ENCODE measurements around the gene CASQ2. TPM values are rescaled to one million over a fixed set of nuclear protein-coding genes. Genes with fewer than 3 reads are reported as not detected.

The CASQ2 gene
- total and polyA plus RNA-seq, 2 of the 13 experiments (the other 11 are each of a cell fraction or from before 2014, with no cell fraction given) = not detected

- no peak for DNase-seq (ENCODE audit: low spot score)
- peaks cover 47% of the 10 kb centered on the region for H3K4me1 ChIP-seq (ENCODE audit: insufficient read depth, low read length)
- no peak overlapping the region for H2AFZ ChIP-seq (ENCODE audit: low read length)
- TF ChIP-seq TBX2 (CRISPR knock-in tag; IDR thresholded peaks at IDR 0.05; ENCODE audit: borderline replicate concordance) (no peak), PHF5A (CRISPR knock-in tag; IDR thresholded peaks at IDR 0.05; ENCODE audit: low read depth, unreplicated experiment) (no peak), SNAI1 (CRISPR knock-in tag; IDR thresholded peaks at IDR 0.05; ENCODE audit: borderline replicate concordance) (no peak), TOE1 (CRISPR knock-in tag; IDR thresholded peaks at IDR 0.05) (no peak), ZNF772 (CRISPR knock-in tag; IDR thresholded peaks at IDR 0.05) (no peak), ZNF17 (CRISPR knock-in tag; IDR thresholded peaks at IDR 0.05) (no peak), POGK (CRISPR knock-in tag; conservative IDR thresholded peaks at IDR 0.05) (no peak), NFE2 (CRISPR knock-in tag; IDR thresholded peaks at IDR 0.05) (no peak), FOSL1 (CRISPR knock-in tag; IDR thresholded peaks at IDR 0.05; ENCODE audit: borderline replicate concordance) (no peak)
- TF ChIP-seq, protein P1, sequence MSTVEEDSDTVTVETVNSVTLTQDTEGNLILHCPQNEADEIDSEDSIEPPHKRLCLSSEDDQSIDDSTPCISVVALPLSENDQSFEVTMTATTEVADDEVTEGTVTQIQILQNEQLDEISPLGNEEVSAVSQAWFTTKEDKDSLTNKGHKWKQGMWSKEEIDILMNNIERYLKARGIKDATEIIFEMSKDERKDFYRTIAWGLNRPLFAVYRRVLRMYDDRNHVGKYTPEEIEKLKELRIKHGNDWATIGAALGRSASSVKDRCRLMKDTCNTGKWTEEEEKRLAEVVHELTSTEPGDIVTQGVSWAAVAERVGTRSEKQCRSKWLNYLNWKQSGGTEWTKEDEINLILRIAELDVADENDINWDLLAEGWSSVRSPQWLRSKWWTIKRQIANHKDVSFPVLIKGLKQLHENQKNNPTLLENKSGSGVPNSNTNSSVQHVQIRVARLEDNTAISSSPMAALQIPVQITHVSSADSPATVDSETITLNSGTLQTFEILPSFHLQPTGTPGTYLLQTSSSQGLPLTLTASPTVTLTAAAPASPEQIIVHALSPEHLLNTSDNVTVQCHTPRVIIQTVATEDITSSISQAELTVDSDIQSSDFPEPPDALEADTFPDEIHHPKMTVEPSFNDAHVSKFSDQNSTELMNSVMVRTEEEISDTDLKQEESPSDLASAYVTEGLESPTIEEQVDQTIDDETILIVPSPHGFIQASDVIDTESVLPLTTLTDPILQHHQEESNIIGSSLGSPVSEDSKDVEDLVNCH (CRISPR knock-in tag; IDR thresholded peaks at IDR 0.05) = no peak
- TF ChIP-seq, protein P2, sequence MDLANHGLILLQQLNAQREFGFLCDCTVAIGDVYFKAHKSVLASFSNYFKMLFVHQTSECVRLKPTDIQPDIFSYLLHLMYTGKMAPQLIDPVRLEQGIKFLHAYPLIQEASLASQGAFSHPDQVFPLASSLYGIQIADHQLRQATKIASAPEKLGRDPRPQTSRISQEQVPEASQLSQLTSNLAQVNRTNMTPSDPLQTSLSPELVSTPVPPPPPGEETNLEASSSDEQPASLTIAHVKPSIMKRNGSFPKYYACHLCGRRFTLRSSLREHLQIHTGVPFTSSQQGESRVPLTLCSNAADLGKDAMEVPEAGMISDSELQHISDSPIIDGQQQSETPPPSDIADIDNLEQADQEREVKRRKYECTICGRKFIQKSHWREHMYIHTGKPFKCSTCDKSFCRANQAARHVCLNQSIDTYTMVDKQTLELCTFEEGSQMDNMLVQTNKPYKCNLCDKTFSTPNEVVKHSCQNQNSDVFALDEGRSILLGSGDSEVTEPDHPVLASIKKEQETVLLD (CRISPR knock-in tag; IDR thresholded peaks at IDR 0.05; ENCODE audit: low read depth) = no peak
- H3K27me3 ChIP-seq (ENCODE audit: control insufficient read depth in 1 of 2, insufficient read depth in 2 of 2, low read length in 2 of 2) = no peaks in the 10 kb centered on the region
- no peak for FAIRE-seq
- intact Hi-C loops (cut with micrococcal nuclease; ENCODE audit: unreplicated experiment) = no loop called here
- no peaks in the 10 kb centered on the region for H3K9me3 ChIP-seq (ENCODE audit: low read length)
- H3K27ac ChIP-seq (ENCODE audit: extremely low read length, insufficient read depth, low read length) = no peak overlapping the region
- no peaks in the 10 kb centered on the region for H3K79me2 ChIP-seq (ENCODE audit: insufficient read depth, low read length)
- H3K4me3 ChIP-seq (replicated peaks in 1 of 3; ENCODE audit: insufficient read depth in 1 of 3, low read depth in 2 of 3, low read length in 3 of 3) = no peak overlapping the region
- no peaks in the 10 kb centered on the region for H4K20me1 ChIP-seq (ENCODE audit: insufficient read depth, low read length)
- ChIA-PET CTCF (ENCODE audit: low intra/inter-chr PET ratio, low total read pairs) (no interaction called here), POLR2A (no interaction called here)
- WGBS (ENCODE audit: low lambda C conversion rate) = 53% methylated on average over 2 of the region's 5 CpGs
- no TSS peak for BruUV-seq (replicated peaks)
- in situ Hi-C loops (cut with HindIII; ENCODE audit: extremely low pct_ligation_motif_present, low pct_unique_long_range_greater_than_20kb) = no loop called here
- H3K9ac ChIP-seq (ENCODE audit: insufficient read depth, low read depth, low read length) = no peak overlapping the region
- no peaks in the 10 kb centered on the region for H3K36me3 ChIP-seq (replicated peaks in 1 of 2; ENCODE audit: control insufficient read depth in 1 of 2, insufficient read depth in 2 of 2, low read length in 2 of 2)
- no peak for ATAC-seq
- H3K4me2 ChIP-seq (ENCODE audit: low read depth, low read length) = no peak overlapping the region
Observed at GRCh38 chr1:115713906-115714305, 54.6 kb downstream of the CASQ2 start.
